ENCODE results near the gene SNF8. TPM values are rescaled to one million over a fixed set of nuclear protein-coding genes. Genes with fewer than 3 reads are reported as not detected.

Gene SNF8
- total and polyA plus RNA-seq, 9 of the 15 experiments (the other 6 are each of a cell fraction or from before 2014, with no cell fraction given): 6.9 to 149 (median 117) TPM

DNA sequence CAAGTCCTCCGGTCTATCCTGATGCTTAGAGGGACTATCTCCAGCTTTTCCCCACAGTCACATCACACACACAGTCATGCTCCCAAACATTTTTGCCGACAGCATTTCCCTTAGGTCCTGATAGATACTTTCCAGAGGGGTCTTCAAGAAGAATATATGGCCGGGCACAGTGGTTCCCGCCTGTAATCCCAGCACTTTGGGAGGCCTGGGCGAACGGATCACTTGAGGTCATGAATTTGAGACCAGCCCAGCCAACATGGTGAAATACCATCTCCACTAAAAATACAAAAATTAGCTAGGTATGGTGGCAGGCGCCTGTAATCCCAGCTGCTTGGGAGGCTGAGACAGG lies 28.1 kb upstream of the SNF8 start:
- peak overlapping the region; percentile 1; the same call in 1 of the 2 replicates for H3K4me3 ChIP-seq
- no peak for FAIRE-seq
- in situ Hi-C loops (cut with MboI): no loop called here
- TF ChIP-seq ZNF717 (CRISPR knock-in tag; IDR thresholded peaks at IDR 0.05) (no peak), ZNF592 (IDR thresholded peaks at IDR 0.05) (0 out of 2 replicates have a peak, but pooled peaks have one; percentile 4), GATA2 (CRISPR knock-in tag; IDR thresholded peaks at IDR 0.05) (no peak), MEIS2 (IDR thresholded peaks at IDR 0.05; ENCODE audit: partially characterized antibody) (no peak), ZNF639 (CRISPR knock-in tag; conservative IDR thresholded peaks at IDR 0.05 in 1 of 2, IDR thresholded peaks at IDR 0.05 in 1 of 2) (no peak; a peak in 1 of 4 replicates), HNRNPUL1 (IDR thresholded peaks at IDR 0.05; ENCODE audit: low read length) (no peak), NRF1 (conservative IDR thresholded peaks at IDR 0.05 in 1 of 2, IDR thresholded peaks at IDR 0.05 in 1 of 2) (0 out of 4 replicates have a peak, but pooled peaks of 1 of the 2 experiments have one; percentile 7), C11orf30 (IDR thresholded peaks at IDR 0.05; ENCODE audit: low read depth) (no peak), TEAD4 (IDR thresholded peaks at IDR 0.05; ENCODE audit: low read length) (no peak), TEAD4 (CRISPR knock-in tag; IDR thresholded peaks at IDR 0.05; ENCODE audit: borderline replicate concordance) (no peak), USF2 (CRISPR knock-in tag; IDR thresholded peaks at IDR 0.05) (no peak), SMARCC2 (IDR thresholded peaks at IDR 0.05; ENCODE audit: low read depth) (no peak)
- TF ChIP-seq, protein P1, sequence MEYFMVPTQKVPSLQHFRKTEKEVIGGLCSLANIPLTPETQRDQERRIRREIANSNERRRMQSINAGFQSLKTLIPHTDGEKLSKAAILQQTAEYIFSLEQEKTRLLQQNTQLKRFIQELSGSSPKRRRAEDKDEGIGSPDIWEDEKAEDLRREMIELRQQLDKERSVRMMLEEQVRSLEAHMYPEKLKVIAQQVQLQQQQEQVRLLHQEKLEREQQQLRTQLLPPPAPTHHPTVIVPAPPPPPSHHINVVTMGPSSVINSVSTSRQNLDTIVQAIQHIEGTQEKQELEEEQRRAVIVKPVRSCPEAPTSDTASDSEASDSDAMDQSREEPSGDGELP (CRISPR knock-in tag; IDR thresholded peaks at IDR 0.05; ENCODE audit: borderline replicate concordance): peak; percentile 40; the same call in 1 of the 2 replicates

More for the DNA sequence above, 28.1 kb upstream of the SNF8 start:
- Histone ChIP-seq H3K9me1 (ENCODE audit: control insufficient read depth, insufficient read depth, low read length) (no peaks in the 10 kb centered on the region), H3K27ac (ENCODE audit: extremely low read depth, low read depth, low read length) (peak overlapping the region; percentile 84), H3K4me2 (ENCODE audit: insufficient read depth, low read length) (peak overlapping the region; percentile 76), H3K27me3 (ENCODE audit: control insufficient read depth in 2 of 2, insufficient read depth in 2 of 2, low read length in 2 of 2) (no peaks in the 10 kb centered on the region), H2AFZ (ENCODE audit: low read depth, low read length) (peak overlapping the region; percentile 94), H3K9ac (ENCODE audit: insufficient read depth in 1 of 2, low read depth in 2 of 2, low read length in 2 of 2) (peak overlapping the region; percentile 53 to 55; a peak in 2 of 4 replicates), H3K79me2 (ENCODE audit: control insufficient read depth, insufficient read depth, low read length) (no peaks in the 10 kb centered on the region), H3K9me3 (replicated peaks; ENCODE audit: control insufficient read depth, insufficient read depth, low read depth, low read length) (no peaks in the 10 kb centered on the region), H3K36me3 (ENCODE audit: control insufficient read depth, insufficient read depth, low read length) (no peaks in the 10 kb centered on the region), H3K4me1 (replicated peaks in 1 of 2; ENCODE audit: control insufficient read depth in 2 of 2, insufficient read depth in 2 of 2, low read length in 2 of 2) (peaks cover 34 to 37% of the 10 kb centered on the region in 2 experiments), H4K20me1 (replicated peaks; ENCODE audit: control insufficient read depth, insufficient read depth, low read length) (no peaks in the 10 kb centered on the region)
- intact Hi-C loops (cut with micrococcal nuclease): loop anchor here (2.0 kb wide), 1 partner anchor 22 kb away; no protein-coding TSS in a partner anchor
- ChIA-PET CTCF (ENCODE audit: low intra/inter-chr PET ratio) (no interaction called here), POLR2A (interaction anchor here (0.6 to 3.7 kb wide), 6 partner anchors 12 to 1784 kb away, joined by 3 to 31 read pairs (median 4); partner anchors contain the start of genes CDC27 and SNF8)
- no TSS peak for BruUV-seq (replicated peaks)
- no peak for ATAC-seq
- 26% methylated on average over 7 of the region's 7 CpGs for WGBS (ENCODE audit: insufficient coverage, low coverage, missing lambda C conversion rate)
- no peak for DNase-seq (ENCODE audit: extremely low read depth in 1 of 4, low spot score in 3 of 4)
